A673 (cell line): ENCODE results near the gene ZNF234. TPM values are rescaled to one million over a fixed set of nuclear protein-coding genes. Genes with fewer than 3 reads are reported as not detected.

Source experiments
- Bru-seq: library from RNA; stranded (reverse); fragments of 400-500 nt; gene quantifications from one replicate; lab custom pipeline; 2021; lab: Mats Ljungman, UMichigan
- BruChase-seq, 2 experiments: library from RNA; stranded (reverse); fragments of 400-500 nt; gene quantifications; one replicate each; lab custom pipeline; 2021; lab: Mats Ljungman, UMichigan
- BruUV-seq: library from RNA; stranded (reverse); fragments of 400-500 nt; replicated peaks from 2 replicates; lab custom pipeline; 2021; lab: Mats Ljungman, UMichigan
- CTCF ChIA-PET: fragments of 300-600 bp; sonication (Branson Sonifier 250); formaldehyde crosslinking; loops from one replicate; lab custom pipeline; 2022; ENCODE audit warnings: antibody characterized with exemption; lab: Charles Lee
- POLR2A ChIA-PET: fragments of 300-600 bp; sonication (Branson Sonifier 250); formaldehyde crosslinking; loops from one replicate; lab custom pipeline; 2022; ENCODE audit warnings: antibody characterized with exemption; ENCODE audit not compliant: low non-redundant PET; lab: Charles Lee
- DNase-seq: peaks from one replicate; pipeline ENCODE4 v3.0.0-alpha.2; 2015; ENCODE audit warnings: low spot score
- H3K27ac ChIP-seq: fragments of 200-600 bp; sonication (generic); 2 replicates; pipeline ENCODE4 v1.5.1; 2016; ENCODE audit warnings: mixed run types, low read depth, mild to moderate bottlenecking, mixed read lengths, antibody characterized with exemption, low read length; ENCODE audit not compliant: poor library complexity, severe bottlenecking
- H3K27me3 ChIP-seq: fragments of 200-600 bp; sonication (generic); replicated peaks from 2 replicates; pipeline ENCODE4 v1.6.1; 2017; ENCODE audit warnings: mixed run types, low read depth, mild to moderate bottlenecking, mixed read lengths, antibody characterized with exemption, low read length; ENCODE audit not compliant: insufficient read depth, poor library complexity
- H3K36me3 ChIP-seq: fragments of 200-600 bp; sonication (generic); 2 replicates; pipeline ENCODE4 v1.6.1; 2016; ENCODE audit warnings: mixed run types, mild to moderate bottlenecking, mixed read lengths, antibody characterized with exemption, low read length; ENCODE audit not compliant: insufficient read depth, poor library complexity, severe bottlenecking
- H3K4me1 ChIP-seq: fragments of 200-600 bp; sonication (generic); 2 replicates; pipeline ENCODE4 v1.6.1; 2017; ENCODE audit warnings: mixed run types, mild to moderate bottlenecking, mixed read lengths, antibody characterized with exemption, low read length; ENCODE audit not compliant: insufficient read depth, poor library complexity, severe bottlenecking
- H3K4me3 ChIP-seq: fragments of 200-600 bp; sonication (generic); 2 replicates; pipeline ENCODE4 v1.5.1; 2016; ENCODE audit warnings: low read depth, mixed run types, mild to moderate bottlenecking, mixed read lengths, low read length; ENCODE audit not compliant: poor library complexity, severe bottlenecking
- H3K9me3 ChIP-seq: fragments of 200-600 bp; sonication (generic); 2 replicates; pipeline ENCODE4 v1.6.1; 2016; ENCODE audit warnings: mixed run types, low read depth, mild to moderate bottlenecking, mixed read lengths, antibody characterized with exemption, low read length; ENCODE audit not compliant: poor library complexity, severe bottlenecking
- EZH2 ChIP-seq: fragments of 200-600 bp; sonication (generic); IDR thresholded peaks from 2 replicates; pipeline ENCODE4 v1.6.1; 2017; ENCODE audit warnings: borderline replicate concordance, low read depth, mild to moderate bottlenecking, mixed read lengths, antibody characterized with exemption, low read length; ENCODE audit not compliant: poor library complexity, severe bottlenecking
- intact Hi-C: fragments of 100-400 bp; cut with micrococcal nuclease; formaldehyde crosslinking; loops from one replicate; pipeline ENCODE4 v1.10.0; 2022; ENCODE audit not compliant: unreplicated experiment
- long read RNA-seq: library from polyadenylated mRNA; stranded (forward); transcript quantifications from one replicate; pipeline ENCODE4 v2.0.0, GENCODE V29; 2022
- total RNA-seq: library from RNA; stranded (reverse); gene quantifications from 2 replicates; pipeline ENCODE4 v1.2.3, GENCODE V29; 2021
- TF ChIP-seq, protein P1 (sequence below): fragments of 300-800, 200-600 bp; sonication (generic); conservative IDR thresholded peaks from 2 replicates; pipeline ENCODE4 v1.5.1; 2017; ENCODE audit warnings: low read depth, mild to moderate bottlenecking, antibody characterized with exemption, low read length, moderate library complexity, mixed read lengths

Gene ZNF234
- 15.1 and 17.1 TPM in 2 replicates for total RNA-seq
- Bru-seq, nascent RNA = percentile 69 among the genes with signal in this experiment
- percentile 74 among the genes with signal in this experiment for BruChase-seq, experiment 1, labeled RNA remaining after a 2-hour chase
- BruChase-seq, experiment 2, labeled RNA remaining after a 6-hour chase = percentile 71 among the genes with signal in this experiment
- long read RNA-seq, partial matches to known transcripts = 2 of 9 reads
- long read RNA-seq, other reads (novel, unspliced or antisense) = 7 of 9 reads

DNA sequence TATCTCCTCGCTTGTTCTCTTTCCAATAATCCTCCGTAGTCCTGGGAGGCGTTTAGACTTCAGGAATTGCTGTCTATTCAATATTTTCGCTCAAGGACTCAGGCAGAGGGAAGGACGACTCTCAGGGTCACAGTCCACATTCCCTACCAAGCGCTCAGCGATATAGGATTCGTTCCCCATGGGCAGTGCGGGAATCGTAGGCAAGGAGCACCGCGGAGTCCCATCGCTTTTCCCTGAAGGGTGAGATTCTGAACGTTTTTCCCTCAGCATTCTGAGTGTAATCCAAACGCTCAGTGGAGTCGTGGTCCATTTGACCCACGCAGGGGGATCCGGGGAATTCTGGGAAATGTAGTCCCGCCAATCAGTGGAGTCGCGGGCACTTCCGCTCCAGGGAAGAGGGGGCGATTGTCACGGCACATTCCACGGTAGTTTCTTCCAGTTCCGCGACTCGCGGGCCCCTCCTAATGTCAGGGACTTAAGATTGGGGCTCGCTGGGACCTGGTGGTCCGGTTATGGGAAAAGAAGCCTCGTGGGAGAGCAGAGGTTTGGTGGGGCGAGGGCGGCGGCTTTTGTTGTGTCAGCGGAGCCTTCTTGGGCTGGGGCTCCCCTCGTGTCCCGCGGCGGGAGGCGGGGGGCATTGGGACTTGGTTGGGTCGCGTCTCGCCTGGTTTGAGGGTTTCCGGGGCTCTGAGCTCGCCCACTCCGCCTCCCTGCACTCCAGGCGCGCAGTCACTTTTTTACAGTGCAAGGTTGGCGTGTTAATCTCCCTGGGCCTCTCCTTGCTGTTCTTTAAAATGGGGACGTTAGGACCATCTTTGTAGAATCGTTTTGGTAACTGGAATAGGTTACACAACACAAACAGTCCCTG, at the start of gene ZNF234:
Gene ZNF234, plus strand, starts transcription at position 364 of the 868 bp plus-strand sequence. CDS start 3,079 bp downstream, outside the sequence.
- H3K27ac ChIP-seq = peak within 1 kb of the TSS; percentile 68
- TSS peak; percentile 37 for BruUV-seq

DNA sequence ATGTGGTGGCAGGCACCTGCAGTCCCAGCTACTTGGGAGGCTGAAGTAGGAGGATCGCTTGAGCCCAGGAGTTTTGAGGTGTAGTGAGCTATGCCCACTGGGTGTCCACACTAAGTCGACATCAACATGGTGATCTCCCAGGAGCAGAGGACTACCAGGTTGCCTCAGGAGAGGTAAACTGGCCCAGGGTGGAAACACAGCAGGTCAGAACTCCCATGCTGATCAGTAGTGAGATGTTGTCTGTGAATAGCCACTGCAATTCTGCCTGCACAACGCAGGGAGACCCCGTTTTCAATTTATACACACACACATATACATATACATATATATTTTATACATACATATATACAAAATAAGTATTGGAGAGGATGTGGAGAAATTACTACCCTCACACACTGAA, 49.2 kb upstream of the ZNF234 start:
- ChIA-PET CTCF (no interaction called here), POLR2A (no interaction called here)
- TF ChIP-seq, protein P1, sequence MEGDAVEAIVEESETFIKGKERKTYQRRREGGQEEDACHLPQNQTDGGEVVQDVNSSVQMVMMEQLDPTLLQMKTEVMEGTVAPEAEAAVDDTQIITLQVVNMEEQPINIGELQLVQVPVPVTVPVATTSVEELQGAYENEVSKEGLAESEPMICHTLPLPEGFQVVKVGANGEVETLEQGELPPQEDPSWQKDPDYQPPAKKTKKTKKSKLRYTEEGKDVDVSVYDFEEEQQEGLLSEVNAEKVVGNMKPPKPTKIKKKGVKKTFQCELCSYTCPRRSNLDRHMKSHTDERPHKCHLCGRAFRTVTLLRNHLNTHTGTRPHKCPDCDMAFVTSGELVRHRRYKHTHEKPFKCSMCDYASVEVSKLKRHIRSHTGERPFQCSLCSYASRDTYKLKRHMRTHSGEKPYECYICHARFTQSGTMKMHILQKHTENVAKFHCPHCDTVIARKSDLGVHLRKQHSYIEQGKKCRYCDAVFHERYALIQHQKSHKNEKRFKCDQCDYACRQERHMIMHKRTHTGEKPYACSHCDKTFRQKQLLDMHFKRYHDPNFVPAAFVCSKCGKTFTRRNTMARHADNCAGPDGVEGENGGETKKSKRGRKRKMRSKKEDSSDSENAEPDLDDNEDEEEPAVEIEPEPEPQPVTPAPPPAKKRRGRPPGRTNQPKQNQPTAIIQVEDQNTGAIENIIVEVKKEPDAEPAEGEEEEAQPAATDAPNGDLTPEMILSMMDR = no peak
- no peak for TF ChIP-seq EZH2
- Histone ChIP-seq H3K27ac (no peak overlapping the region), H3K9me3 (no peaks in the 10 kb centered on the region), H3K27me3 (no peaks in the 10 kb centered on the region), H3K4me3 (no peak overlapping the region), H3K4me1 (no peaks in the 10 kb centered on the region), H3K36me3 (no peaks in the 10 kb centered on the region)
- BruUV-seq = no TSS peak
- intact Hi-C loops = no loop called here
- DNase-seq = no peak

More for the DNA sequence above, at the start of gene ZNF234:
- CTCF ChIA-PET = no interaction called here
- intact Hi-C loops = loop anchor here (1.0 kb wide), 1 partner anchor 23 kb away; no protein-coding TSS in a partner anchor
- POLR2A ChIA-PET = no interaction called here
- no peak for TF ChIP-seq EZH2
- TF ChIP-seq, protein P1 = peak; percentile 32; the same call in 1 of the 2 replicates
- peak; percentile 91 for DNase-seq
- H3K4me3 ChIP-seq = peak within 1 kb of the TSS; percentile 63
- peaks cover 2% of the 10 kb centered on the region for H3K9me3 ChIP-seq
- peaks cover 4% of the 10 kb centered on the region for H3K36me3 ChIP-seq
- no peaks in the 10 kb centered on the region for H3K27me3 ChIP-seq
- H3K4me1 ChIP-seq = no peaks in the 10 kb centered on the region

DNA sequence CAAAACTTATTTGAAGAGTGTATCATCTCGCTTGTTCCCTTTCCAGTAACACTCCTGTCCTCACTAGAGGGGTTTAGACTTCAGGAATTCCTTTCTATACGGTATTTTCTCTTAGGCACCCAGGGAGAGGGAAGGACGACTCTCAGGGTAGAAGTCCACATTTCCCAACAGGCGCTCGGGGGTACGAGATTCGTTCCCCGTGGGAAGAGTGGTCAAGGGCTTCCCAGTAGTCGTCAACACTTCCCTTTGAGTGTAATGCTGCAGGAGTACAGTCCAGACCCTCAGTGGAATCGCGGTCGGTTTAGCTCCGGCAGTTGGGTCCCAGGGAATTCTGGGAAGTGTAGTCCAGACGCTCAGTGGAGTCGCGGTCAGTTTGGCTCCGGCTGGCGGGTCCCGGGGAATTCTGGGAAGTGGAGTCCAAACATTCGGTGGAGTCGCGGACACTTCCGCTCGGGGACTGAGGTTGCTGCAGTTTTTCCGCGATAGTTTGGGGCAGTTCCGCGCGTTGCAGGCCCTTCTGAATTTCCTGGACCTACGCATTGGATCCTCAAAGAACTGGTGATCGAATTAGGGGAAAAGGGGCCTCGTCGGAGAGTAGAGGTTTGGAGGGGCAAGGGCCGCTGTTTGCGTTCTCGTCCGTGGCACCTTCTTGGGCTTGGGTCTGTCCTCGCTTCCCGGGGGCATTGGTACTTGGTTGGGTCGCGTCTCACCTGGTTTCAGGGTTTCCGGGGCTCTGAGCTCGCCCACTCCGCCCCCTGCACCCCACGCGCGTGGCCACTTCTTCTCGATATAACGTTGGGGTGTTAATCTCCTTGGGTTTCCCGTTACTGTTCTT, 47.2 kb upstream of the ZNF234 start, which contains the start of gene ZNF224:
Gene ZNF224, plus strand, starts transcription at position 431 of the 835 bp plus-strand sequence. CDS start 3,513 bp downstream, outside the sequence.
- POLR2A ChIA-PET = no interaction called here

More for the DNA sequence above, 47.2 kb upstream of the ZNF234 start, which contains the start of gene ZNF224:
- H3K4me1 ChIP-seq = no peaks in the 10 kb centered on the region
- H3K36me3 ChIP-seq = no peaks in the 10 kb centered on the region
- CTCF ChIA-PET = interaction anchor here (0.6 kb wide), 1 partner anchor 294 kb away, joined by 3 read pairs; no protein-coding TSS in a partner anchor
- intact Hi-C loops = no loop called here
- peak within 1 kb of the TSS; percentile 78 for H3K4me3 ChIP-seq
- H3K27me3 ChIP-seq = no peaks in the 10 kb centered on the region
- H3K9me3 ChIP-seq = no peaks in the 10 kb centered on the region
- DNase-seq = peak; percentile 96
- H3K27ac ChIP-seq = peak within 1 kb of the TSS; percentile 73
- BruUV-seq = no TSS peak
- no peak for TF ChIP-seq EZH2
- TF ChIP-seq, protein P1 = no peak
